DND-41 (cell line): Measurements from ENCODE around the gene VAMP1.

Experiments used
- EZH2 ChIP-seq: IDR thresholded peaks from 3 replicates; pipeline ENCODE4 v1.6.1; 2012; ENCODE audit warnings: borderline replicate concordance, low read depth, mild to moderate bottlenecking, moderate library complexity, low read length, inconsistent platforms; ENCODE audit not compliant: severe bottlenecking
- TF ChIP-seq, protein P1 (sequence below): IDR thresholded peaks from 2 replicates; pipeline ENCODE4 v1.5.1; 2012; ENCODE audit warnings: borderline replicate concordance, low read length, moderate library complexity, mild to moderate bottlenecking; ENCODE audit not compliant: poor library complexity, severe bottlenecking; ENCODE audit errors: extremely low read depth

DNA sequence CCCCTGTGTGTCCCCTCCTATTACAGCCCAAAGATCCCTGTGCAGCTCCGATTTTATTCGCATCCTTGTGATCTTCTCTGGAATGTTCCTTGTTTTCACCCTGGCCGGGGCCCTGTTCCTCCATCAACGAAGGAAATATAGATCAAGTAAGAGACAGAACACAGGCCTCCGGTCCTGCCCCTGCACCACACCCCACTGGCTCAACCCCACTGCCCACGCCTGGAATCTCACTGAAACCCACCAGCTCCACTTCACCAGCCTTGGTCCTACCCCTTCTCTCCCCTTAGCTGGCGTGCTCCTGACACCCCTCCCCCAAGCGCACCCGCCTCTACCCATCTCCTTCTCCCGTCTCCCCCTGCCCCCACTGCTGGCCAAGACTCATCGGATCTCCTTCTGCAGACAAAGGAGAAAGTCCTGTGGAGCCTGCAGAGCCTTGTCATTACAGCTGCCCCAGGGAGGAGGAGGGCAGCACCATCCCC lies 19.6 kb downstream of the VAMP1 start:
- TF ChIP-seq, protein P1, sequence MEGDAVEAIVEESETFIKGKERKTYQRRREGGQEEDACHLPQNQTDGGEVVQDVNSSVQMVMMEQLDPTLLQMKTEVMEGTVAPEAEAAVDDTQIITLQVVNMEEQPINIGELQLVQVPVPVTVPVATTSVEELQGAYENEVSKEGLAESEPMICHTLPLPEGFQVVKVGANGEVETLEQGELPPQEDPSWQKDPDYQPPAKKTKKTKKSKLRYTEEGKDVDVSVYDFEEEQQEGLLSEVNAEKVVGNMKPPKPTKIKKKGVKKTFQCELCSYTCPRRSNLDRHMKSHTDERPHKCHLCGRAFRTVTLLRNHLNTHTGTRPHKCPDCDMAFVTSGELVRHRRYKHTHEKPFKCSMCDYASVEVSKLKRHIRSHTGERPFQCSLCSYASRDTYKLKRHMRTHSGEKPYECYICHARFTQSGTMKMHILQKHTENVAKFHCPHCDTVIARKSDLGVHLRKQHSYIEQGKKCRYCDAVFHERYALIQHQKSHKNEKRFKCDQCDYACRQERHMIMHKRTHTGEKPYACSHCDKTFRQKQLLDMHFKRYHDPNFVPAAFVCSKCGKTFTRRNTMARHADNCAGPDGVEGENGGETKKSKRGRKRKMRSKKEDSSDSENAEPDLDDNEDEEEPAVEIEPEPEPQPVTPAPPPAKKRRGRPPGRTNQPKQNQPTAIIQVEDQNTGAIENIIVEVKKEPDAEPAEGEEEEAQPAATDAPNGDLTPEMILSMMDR: no peak
- no peak for TF ChIP-seq EZH2
